IPS DF 19.7 (cell line): ENCODE data around the gene PCDH9.

Experiments
- DNase-seq: peaks from one replicate; pipeline ENCODE4 v3.0.0-alpha.2; 2013; ENCODE audit warnings: low read depth, low spot score

The PCDH9 gene

DNA sequence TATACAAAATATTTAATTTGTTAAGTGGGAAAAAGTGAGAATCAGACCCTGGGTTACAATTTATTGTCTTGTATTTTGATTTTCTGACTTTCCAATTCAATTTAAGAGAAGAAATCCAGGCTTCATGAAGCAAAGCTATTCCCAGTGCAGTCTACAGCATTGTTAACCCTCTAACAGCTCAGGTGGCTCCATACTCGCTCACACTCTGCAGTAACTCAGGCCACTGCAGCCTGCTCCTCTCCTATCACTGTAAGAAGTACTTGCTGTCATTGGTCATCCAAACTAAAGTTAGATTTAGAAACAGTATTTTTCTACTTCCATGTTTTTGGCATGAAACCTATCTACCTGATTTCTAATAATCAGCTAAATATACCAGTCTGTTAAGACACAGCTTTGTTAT is 830.3 kb downstream of the PCDH9 start:
- no peak for DNase-seq

- DNase-seq, result no peak
Measured at GRCh38 chr13:66397133-66397532, 833.0 kb downstream of the PCDH9 start.

- no peak for DNase-seq
Measured at GRCh38 chr13:66391322-66391721, 838.8 kb downstream of the PCDH9 start.

DNA sequence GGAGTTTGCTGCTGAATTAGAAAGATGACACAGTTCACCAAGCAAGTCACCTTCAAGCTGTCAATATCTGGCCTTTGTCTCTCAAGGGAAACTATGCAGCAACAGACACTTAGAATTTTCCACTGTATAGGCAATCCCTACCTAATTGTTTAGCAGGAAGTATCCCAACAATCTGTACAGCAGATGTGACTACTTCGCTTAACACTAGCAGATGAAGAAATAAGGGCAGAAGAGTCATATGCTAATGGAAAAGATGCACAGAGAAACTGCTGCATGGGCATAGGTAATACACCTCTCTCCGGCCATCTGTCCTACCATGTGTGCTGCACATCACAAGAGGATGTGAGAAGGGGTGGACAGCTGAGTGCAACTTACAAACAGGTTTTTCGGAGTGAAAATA is 851.2 kb downstream of the PCDH9 start:
- no peak for DNase-seq

- no peak for DNase-seq
Measured at GRCh38 chr13:66377569-66377968, 852.6 kb downstream of the PCDH9 start.

GRCh38 chr13:66375756-66376155 is 854.4 kb downstream of the PCDH9 start:
- DNase-seq, result no peak

DNA sequence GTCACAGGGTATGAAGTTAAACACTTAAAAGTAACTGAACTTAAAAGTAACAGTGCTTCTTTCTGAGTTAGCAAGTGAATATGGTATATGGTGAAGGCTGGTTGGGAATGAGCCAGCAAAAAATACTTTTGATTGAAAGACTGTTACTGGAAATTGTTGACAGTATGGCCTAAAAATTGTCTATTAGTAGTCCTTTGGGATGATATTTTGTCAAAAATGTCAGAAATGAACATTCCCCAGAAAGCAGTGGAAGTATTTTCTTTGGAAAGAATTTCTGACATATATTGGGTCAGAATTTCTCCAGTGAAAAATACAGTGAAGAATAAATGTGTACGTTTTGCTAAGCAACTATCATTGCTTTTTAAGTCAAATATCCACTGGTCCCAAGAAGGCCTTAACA is 860.5 kb downstream of the PCDH9 start:
- no peak for DNase-seq

GRCh38 chr13:66367356-66367755 is 862.8 kb downstream of the PCDH9 start:
- no peak for DNase-seq

DNA sequence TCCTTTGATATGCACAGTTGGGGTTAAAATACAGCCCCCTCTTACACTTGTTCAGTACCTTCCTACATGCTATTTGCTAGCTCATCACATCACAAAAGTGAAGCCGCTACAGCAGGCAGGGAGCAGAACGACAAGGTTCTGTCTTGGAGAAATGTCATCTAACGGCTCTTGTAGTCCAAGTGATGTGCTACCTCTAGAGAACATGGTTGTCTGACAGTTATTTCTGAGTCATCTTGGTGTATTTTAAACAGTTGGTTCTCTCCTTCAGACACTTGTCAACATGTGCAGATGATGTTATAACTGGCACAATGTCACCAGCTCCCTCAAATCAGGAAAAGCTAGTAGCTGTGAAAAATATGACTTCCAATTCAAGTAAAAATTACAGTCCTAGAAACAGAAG is 865.0 kb downstream of the PCDH9 start:
- no peak for DNase-seq

DNA sequence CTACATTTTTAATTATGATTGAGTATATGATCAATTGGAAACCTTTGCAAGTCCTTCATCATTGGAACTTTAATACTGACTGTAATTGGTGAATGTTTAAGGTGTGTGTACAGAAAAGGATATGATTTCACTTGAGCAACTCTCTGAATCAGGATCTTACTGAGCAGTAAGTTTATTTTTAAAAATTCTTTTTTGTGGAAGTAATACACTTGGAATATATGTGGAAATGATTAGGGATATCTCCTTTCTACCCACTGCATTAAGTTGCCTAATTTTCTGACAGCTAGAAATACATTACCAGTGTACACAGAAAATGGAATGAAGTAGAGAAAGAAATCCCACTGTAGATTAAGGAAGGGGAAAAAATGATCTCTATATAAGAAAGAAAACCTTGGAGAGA is 865.8 kb downstream of the PCDH9 start:
- no peak for DNase-seq

DNA sequence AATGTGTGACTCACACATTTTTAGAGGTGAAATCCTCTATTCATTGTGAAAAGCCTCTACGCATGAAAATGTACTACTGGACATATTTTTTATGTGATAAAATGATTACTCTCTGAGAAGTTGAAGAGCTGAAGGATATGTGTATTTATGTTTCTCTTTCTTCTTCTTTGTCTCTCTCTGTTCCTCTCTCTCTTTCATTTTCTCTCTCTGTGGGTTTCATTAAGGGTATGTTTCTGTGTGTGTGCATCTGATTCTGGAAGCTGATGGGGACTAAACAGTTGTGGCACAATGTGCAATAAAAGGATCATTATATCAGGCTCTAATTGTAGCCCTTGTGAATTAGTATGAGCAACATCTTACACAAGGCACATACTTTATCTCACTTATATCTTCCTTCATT is 867.7 kb downstream of the PCDH9 start:
- no peak for DNase-seq

DNA sequence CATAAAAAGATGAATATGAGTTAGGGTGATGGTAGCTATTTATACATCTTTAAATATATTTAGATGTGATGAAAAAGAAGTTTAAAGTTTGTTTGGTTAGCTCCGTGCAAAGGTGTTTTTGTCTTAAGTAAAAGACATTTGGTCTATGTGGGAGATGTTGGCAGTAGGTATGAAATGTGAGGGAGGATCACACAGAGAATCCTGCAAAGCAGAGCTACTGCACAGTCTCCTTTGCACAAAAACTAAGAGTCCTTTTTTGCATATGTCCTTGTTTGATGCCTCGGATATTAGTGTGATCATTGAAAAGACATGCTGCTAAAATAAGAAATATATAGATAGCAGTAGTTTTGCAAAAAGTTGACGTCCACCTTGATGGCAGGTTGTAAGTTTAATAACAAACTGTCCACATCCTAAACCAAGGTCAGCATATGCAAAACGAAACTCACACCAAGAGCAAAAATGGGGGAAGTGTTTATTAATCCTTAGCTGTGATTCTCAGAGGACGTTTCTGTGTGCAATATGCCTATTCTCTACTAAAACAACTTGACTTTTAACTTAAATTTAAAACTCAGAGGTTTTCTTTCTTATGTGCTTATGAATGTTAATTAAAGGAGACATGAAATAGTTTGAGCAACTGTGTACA is 870.1 kb downstream of the PCDH9 start:
- DNase-seq, result no peak

DNA sequence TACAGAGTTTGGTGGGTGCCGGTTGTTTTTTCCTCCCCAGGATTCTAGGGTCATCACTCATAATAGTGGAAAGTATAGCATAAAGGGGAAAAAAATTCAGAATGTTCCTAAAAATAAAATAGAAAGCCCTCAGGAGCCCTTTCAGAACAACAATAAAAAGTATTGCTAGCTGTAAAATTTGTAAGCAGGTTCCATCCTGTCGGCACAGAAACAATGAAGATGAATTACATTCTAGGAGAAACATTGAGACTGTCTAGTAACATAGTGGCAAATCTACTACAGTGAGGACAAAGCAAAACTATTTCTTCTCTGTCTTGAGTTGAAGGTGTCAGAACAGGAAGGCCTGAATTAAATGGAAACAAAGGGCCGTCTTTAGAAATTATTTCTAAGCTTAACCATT is 870.7 kb downstream of the PCDH9 start:
- no peak for DNase-seq

DNA sequence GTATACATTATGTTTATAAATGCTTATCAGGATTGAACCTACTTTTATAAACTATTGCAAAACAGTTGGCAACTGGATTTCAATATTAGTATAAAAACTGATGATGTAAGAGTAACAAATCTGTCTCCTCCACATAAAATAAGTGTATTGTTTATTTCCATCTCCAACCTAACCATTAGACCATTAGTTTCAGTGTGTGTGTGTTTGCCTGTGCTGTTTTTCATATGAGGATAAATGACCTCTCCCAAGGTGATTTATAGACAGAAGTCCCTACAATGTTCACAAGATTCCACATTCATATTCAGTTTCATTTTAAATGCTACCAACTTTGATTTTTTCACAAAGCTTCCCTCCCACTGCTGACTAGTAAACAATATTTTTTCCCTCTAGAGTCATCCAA is 871.6 kb downstream of the PCDH9 start:
- DNase-seq, result no peak

DNA sequence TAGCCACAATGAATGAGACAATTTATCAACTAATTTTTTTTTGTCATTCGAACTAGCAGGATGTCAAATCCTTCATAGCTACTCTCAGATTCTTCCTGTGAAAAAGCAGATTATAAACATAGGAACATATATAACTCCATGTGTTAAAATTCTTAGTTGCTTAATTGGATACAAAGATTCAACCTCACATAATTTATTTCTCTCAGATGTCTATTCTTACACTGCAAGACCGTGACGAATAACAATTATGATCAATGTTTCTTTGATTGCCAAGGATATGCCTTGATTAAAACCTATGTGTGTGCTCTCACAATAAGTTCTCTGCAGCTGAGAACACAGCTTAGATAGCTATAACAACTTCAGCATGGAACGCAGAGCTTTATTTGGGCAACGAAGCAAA is 872.7 kb downstream of the PCDH9 start:
- DNase-seq, result no peak

- no peak for DNase-seq
Measured at GRCh38 chr13:66354879-66355751, 875.0 kb downstream of the PCDH9 start.

- DNase-seq, result no peak
Measured at GRCh38 chr13:66353664-66354063, 876.5 kb downstream of the PCDH9 start.

DNA sequence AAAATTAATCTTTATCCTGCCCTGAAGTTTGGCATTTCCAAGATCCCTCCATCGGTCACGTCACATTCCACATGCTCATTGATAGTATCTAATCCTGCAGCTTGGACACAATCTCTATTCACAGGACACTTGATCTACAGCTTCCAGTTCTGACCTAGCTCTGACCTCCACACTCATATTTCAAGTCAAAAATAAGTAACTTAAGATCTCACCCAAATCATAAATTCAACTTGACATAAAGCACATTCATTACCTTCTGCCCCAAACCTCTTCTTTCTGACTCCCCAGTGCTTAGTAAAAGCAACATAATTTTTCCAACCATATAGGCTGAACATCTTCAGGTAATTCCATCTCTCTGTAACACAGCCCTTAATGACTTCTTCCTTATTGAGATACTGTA is 880.2 kb downstream of the PCDH9 start:
- no peak for DNase-seq

DNA sequence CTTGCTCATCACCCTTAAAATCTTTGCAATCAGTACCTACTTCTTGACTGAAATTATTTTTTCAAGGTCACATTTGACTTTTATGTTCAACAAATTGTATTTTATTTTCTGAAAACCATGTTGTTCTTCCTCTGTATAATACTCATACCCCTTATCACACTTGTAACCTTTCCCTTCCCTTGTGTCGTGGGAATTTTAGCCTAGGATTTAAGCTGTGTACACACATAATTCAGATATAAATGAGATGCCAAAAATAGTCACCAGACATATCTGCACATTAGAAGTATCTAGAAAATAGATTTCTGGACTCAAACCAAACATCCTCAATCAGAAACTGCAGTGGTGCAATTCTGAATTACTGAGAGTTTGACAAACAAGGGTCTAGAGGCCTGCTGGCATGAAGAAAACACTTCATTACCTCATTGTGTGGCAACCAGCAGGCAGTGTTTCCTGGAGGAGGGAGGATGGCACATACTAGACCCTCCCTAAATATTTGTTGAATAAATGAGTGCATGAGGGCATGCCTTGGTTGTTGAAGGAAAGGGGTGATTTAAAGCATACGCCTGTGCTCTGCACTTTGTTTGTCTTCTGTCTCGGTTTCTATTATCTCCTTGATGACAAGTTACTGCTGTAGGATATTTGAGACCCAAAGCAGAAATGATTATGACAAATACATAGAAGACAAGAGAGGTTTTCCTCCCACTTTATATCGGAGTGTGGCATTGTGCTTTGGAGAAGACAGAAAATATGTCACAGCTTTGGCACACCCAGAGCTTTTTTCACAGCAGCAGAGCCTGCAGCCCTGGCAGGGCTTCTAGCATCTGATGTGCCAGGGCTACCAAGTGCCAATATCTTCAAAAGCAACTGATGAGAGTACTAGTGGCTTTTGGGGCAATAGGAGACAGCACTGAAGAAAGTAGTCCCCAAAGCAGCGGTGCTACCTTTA is 881.1 kb downstream of the PCDH9 start:
- no peak for DNase-seq

- DNase-seq, result no peak
Measured at GRCh38 chr13:66347486-66348117, 882.5 kb downstream of the PCDH9 start.

DNA sequence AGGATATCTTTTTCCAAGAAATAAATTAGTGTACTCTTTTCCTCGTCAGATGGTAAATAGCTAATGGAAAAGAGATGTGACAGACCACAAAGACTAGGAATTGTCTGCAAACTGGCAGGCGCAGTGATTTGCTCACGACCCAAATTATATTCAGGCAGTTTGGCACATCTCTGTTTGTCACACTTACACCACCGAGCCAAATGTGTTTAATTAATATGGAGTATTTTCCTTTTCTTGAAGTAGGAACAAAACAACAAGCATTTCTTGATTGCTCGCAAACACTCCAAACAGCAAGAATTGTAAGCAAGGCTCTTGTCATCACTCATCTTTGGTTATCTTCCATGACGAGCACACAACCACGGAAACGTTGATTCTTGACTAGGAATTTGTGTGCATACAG is 884.2 kb downstream of the PCDH9 start:
- DNase-seq, result no peak

DNA sequence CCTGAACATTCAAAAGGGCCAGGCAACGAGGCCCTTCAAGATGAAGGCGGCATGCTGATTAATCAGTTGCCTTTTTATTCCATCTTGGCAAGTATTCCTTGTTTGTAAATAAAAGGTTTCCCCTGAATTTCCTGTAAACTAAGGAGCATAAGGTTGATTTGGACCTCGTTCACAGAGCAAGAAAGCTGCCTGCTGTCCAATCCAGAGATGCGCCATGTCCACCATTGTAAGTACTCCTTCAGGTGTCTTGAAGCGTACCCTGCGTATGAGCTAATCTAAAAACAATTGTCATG is 884.7 kb downstream of the PCDH9 start:
- DNase-seq, result no peak
